HT-29 (cell line): ENCODE results near the gene SPOCD1. TPM values are rescaled to one million over a fixed set of nuclear protein-coding genes. Genes with fewer than 3 reads are reported as not detected.

Experiments
- DNase-seq: peaks from one replicate; pipeline ENCODE4 v3.0.0-alpha.2; 2015; ENCODE audit warnings: low spot score
- total RNA-seq: library from RNA; depleted of rRNA; stranded (reverse); fragments of >200 nt; shearing (Covaris generic); gene quantifications from 2 replicates; pipeline ENCODE4 v1.2.3, GENCODE V29; 2014

The SPOCD1 gene
- total RNA-seq, 1 experiment from 2014 or later, result 0.20 TPM

DNA sequence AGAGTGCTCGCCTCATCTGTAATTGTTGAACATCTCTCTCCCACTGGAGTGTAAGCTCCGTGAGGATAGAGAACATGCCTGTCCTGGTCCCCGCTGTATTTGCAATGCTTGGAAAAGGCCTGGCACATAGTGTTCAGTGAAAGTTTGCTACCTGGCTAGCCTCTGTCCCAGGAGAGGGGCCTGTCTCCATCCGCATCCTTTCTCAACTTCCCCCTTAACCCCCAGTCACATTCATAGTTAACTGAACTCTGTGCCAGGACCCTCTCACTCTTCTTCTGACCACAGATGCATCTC, 15.2 kb downstream of the SPOCD1 start:
- DNase-seq, result no peak

DNA sequence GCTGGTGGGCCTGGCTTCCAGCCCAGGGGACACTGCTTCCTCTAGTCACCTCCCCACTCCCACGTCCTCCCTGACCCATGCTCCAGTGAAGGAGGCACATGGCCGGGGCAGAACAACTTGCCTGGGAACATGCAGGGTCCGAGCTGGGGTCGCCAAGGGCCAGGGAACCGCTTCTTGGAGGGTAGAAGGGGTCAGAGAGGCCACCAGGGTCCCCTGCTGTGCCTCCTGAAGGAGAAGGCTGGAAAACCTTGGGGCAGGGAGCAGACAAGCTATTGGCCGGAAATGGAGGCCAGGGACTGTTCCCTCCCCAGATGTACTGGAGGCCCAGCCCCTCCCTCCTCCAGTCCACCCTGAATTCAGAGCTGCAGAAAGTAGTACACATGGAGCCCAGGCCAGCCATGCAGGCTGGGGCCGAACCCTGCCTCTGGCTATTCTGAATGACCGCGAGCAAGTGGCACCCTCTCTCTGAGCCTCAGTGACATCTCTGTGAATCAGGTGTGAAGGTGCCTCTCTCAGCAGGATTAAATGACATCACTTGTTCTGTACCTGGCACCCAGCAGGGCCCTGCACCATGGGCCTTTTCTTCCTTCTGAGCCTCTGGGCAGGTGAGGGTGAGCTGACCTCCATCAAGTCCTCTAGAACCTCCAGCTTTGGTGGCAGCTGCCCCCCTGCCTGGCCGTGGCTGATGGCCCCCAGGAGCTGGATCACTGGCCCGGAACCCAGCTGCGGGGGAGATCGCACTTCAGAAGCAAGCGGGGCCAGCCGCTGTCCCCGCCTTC, 15.7 kb downstream of the SPOCD1 start:
- DNase-seq, result no peak

DNA sequence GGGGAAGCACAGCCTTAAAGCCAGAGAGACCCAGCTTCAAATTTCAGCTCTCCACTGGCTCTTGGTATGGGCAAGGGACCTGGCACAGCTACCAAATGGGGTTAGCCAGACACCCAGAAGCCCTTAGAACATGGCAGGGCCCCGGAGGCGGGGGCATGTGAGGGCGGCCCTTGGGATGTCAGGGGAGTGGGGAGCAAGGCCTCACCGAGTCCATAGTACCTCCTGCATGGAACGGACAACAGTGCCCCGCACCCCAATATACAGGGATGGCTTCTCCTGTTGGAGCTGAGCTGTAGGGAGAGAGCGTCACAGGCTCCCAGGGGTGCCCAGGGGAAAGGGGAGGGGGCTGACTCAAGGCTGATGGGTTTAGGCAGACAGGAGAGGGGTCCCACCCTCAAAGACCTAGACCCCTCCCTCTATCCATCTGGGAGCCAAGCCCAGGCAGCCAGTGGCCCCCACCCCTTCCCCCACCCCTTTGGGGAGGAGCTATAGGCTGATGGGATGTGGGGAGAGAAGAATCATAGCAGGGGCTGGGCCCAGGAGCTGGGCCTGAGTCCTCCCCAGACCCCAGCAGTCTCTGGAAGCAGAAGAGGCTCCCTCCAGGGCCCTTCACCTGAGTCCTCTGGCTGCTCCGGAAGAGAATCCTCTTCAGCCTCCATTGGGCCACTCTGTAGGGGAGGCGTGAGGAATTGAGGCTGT, 16.5 kb downstream of the SPOCD1 start:
- no peak for DNase-seq

DNA sequence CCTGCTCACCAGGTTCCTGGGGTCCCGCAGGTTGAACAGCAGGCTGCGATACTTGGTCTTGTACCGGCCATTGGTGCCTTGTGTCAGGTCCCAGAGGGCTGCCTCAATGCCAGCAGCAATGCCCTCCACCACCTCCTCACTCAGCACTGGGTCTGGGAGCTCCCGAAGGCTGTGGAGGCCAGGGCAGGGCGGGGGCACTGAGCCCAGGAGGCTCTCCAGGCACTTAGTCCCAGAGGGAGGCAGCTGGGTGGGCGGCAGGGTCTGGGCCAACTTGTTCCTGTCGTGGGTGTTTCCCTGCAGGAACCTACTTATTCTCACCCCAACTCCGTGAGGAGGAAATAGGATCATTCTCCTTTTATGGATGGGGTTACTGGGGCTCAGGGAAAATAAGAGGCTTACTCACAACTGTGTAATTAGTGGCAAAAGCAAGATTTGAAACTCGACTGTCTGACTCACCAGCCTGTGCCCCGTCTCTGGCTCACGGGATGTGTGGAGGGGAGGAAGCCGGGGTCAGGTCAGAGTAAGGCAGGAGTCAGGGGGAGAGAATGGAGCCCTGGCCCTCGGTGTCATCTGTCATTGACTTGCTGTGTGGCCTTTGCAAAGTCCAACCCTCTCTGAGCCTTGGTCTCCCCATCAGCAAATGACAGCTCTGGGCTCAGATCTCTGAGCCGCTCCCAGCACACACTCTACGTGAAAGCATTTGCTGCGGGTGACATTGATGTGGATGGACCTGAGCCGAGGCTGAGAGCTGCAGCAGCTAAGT, 17.2 kb downstream of the SPOCD1 start:
- no peak for DNase-seq

DNA sequence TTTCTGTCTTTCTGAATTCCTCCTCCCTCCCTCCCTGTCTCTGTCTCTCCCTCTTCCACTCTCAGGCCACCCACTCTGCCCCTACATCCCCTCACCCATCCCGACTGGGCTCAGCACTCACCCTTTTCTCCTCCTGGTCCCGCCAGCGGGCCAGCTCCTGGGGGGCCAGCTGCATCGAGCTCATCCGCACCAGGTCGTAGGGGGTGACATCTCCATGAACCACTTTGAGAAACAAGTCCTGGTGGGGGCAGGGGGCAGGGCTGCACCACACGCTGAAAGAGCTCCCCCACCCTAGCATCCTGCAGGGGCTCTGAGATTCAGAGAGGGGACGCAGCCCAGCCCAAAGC, 17.8 kb downstream of the SPOCD1 start:
- DNase-seq, result no peak

DNA sequence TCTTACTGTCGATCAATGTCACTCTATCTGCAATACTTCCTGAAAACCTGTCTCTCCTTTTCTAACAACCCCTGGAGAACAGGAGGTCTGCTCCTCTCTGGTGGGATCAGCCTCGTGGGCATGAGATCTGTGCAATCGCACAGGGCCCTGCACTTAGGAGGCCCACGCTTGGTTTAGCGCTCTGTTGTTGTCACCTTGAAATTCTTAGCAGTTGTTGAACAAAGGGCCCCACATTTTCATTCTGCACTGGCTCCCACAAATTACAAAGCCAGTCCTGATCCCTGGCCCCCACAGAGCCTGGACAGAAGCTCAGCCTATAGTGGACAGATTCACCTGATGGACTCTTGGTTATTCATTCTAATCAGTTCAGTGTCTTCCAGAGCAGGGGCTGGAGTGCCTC, 18.6 kb downstream of the SPOCD1 start:
- DNase-seq, result no peak

DNA sequence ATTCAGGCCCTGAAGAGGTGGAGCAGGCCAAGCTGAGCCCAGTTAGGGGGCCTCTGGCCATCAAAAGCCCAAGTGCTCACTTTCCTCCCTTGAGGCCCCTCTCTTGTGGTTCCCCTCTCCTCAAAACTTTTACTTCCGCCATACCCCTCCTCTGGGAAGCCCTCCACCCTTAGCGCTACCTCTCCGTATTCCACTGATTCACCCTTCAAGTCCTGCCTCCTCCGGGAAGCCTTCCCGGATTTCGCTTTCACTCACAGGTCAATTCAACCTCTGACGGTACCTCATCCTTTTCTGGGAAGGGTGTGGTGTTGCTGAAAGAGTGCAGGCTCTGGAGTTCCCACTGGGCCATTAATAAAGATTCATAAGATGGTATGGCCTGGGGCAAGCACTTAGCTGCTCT, 19.1 kb downstream of the SPOCD1 start:
- no peak for DNase-seq

DNA sequence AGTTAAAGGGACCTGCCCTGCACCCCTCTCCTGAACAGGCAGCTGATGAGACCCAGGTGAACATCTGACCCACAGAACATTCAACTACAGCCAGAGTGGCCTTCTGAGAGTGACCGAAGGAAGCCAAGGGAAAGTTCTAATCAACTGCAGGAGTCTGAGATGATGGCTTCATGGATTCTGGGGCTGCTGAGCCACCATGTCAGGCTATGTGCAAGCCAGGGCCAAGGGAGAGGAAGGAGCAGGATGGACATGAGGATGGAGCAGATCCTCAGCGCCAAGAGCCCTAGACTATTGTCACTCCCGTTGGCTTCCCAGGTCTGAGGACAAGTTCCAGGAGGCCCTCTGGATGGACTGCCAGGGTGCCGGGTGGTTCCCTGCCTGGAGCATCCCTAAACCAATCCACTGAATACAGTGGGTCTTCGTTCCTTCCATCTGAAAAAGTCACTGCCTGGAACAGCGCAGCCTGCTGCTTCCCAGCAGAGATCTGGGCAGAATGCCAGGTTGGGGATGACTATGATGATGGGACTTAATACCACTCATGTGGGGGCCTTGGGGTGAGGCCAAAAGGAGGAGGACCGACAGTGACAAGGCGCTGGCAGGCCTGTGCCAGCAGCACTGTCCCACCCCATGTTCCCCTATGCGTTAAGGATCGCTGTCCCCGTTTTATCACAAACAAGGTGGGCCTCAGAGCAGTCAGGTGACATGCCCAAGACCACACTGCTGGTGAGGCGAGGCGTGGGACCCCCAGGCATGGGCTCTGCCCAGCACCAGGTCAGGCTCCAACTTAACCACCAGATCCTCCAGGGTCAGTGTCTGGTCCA, 19.8 kb downstream of the SPOCD1 start:
- no peak for DNase-seq

DNA sequence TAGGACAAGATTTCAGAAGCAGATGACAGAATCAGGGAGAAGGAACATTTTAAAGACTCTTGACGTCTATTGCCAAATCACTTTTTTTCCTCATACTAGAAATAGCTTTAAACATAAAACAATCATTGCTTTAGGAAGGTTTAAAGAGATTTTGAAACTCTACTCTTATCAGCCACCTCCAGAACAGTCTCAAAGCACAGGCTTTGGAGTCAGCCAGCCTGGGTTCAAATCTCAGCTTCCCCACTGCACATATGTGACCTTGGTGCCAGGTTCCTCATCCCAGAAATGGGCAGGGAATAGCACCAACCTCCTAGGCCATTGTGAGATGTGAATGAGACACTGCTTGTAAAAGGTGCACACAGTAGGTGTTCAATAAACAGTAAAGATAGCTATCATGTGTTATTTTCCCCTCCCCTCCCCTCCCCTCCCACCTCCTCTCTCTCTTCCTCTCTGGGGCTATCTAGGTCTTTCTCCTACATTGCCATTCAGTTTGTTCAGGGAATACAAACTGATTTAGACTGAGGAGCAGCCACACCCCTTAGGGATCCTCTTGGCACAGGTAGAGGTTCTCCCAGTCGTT, 20.6 kb downstream of the SPOCD1 start:
- no peak for DNase-seq

DNA sequence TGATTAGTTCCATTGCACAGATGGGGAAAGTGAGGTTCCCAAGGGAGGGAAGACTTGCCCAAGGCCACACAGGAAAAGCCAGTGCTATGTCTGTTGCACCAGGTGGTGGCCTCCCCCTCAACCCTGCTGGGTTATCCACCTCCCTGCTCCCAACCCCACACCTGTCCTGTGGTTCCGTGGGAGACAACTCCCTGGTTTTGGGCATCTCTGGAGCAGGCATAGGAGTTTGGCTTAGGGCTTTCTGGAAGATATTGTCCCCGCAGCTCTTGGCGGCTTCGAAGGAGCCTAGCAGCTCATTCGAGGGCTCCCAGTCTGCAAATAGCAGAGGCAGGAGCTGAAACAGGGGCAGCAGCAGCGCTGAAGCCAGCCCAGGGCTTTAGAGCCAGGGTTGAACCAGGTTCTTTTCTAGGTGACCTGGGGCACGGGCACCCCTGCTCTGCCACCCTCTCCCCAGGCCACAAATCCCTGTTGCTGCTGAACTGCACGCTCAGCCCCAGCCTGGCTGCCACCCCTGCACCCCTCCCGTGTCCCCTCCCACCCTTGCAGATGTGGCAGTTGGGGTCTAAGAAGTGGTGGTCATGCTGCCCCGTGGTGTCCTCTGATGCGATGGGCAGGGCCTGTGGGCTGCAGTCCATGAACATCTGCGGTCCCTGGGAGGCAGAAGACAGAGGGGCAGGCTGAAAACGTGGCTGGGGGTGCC, 22.1 kb downstream of the SPOCD1 start:
- DNase-seq, result no peak

DNA sequence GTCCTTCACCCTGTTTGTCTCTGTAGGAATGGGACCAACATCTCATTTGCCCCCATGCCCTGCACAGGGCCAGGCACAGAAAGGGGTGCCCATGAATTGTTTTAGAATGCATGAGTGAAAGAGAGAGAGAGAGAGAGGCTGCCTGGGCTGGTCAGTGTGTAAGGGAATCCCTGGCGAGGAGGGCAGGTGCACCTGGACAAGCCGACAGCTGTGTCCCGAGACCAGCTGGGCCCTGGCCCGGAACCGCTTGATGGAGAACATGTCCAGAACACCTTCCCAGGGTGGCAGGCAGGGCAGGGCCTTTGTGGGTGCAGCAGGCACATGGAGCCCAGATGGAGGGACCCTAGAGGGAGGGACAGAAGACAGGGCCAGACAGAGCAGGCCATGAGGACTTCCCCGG, 22.7 kb downstream of the SPOCD1 start:
- DNase-seq, result no peak

DNA sequence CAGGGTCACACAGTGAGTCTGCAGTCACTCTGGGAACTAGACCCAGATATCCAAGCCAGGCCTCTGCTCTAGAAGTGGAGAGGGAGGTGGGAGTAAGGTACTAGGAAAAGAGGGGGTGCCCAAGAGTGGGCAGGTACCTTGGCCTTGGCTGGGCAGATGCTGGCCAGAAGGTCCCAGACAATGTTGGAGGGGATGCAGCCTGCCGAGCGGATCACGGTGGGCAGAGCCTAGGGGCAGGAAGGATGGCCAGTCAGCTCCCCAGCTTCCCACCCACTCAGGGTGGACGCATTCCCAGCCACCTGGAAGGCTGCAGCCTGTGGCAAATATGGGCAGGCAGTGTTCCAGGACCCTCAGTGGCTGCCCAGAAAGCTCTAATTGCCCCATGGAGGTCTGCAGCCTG, 23.3 kb downstream of the SPOCD1 start:
- DNase-seq, result no peak

DNA sequence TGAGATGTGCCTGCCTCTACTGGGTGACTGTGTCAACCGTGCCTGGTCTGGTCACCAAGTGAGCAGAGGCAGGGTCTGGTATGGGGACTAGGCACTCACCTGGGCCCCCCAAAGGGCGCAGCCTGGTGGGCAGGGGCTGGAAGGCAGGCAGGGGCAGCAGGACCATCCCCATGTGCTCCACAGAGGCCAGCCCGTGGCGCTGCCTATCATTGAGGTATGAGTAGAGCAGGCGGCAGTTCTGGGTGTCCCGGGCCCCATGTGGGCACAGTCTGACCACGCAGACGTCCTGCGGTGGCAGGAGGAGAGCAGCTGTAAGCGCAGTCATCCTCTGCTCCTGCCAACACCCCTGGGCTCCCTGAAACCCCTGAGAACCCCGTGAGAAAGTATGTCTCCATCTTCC, 23.7 kb downstream of the SPOCD1 start:
- no peak for DNase-seq

DNA sequence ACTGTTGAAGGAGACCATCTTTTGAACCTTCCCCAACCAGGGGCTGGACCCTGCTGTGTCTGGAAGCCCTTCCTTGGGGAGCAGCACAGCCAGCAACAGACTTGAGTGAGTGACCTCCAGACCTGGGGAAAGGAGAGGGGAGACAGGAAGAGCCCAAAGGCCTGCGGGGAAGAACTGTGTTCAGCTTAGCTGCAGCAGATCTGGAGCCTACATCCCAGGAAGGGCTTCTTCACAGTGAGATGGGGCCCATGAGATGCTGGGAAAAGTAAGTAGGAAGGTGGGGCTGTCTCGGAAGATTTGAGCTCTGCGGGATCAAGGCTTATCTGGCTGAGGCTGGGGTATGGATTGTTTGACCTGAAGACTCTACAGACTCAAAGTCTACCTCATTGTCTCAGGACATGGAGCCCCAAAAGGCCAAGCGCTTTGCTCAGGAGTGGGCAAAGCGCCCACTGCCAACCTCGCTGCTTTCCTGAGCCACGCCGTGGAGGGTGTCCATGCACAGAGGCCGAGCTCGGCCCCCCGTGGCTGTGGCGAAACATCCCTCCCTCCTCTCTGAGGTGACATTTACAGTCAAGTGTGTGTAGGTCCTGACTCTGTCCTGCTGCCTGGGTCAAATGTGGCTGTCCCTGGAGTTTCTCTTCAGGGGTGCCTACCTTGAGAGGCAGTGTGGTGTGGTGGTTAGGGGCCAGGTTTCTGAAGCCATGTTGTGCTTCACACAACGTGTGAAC, 24.5 kb downstream of the SPOCD1 start:
- DNase-seq, result no peak

DNA sequence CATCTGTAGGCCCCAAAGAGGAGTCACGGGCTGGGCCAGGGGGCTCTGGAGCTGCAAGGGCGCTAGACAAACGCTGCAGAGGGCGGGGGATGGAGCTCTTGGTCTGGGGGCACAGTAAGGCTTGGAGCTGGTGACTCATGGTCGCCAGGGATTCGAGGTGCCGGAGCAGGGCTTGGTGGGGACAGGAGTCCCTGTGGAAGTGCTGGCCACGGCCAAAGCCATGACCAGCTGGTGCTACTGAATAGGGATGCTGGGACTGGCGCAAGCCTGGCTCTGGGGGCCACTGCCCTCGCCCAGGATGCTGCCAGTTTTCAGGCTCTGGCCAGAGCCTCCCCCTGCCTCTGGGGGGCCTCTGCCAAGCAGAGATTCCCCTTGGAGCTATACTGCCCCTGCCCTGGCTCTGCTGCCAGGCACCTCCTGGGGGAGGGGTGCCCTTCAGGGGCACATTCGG, 25.2 kb downstream of the SPOCD1 start:
- DNase-seq, result no peak

DNA sequence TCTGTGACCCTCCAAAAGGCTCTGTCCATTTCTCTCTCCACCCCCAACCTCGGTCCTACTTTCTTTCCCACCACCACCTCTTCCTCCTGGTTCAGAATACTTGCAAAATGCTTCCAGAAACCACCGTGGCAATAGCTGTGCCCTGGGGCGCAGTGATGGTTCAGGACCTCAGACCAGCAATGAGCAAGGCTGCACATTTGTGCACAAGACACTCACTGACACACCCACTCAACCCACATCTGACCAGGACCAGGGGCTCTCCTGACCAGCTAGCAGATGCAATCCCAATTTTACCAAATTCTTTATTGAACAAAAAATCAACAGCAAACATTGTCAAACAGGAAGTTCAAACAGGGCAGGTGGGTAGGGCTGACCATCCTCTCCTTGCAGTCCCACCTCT, 25.7 kb downstream of the SPOCD1 start:
- DNase-seq, result no peak

DNA sequence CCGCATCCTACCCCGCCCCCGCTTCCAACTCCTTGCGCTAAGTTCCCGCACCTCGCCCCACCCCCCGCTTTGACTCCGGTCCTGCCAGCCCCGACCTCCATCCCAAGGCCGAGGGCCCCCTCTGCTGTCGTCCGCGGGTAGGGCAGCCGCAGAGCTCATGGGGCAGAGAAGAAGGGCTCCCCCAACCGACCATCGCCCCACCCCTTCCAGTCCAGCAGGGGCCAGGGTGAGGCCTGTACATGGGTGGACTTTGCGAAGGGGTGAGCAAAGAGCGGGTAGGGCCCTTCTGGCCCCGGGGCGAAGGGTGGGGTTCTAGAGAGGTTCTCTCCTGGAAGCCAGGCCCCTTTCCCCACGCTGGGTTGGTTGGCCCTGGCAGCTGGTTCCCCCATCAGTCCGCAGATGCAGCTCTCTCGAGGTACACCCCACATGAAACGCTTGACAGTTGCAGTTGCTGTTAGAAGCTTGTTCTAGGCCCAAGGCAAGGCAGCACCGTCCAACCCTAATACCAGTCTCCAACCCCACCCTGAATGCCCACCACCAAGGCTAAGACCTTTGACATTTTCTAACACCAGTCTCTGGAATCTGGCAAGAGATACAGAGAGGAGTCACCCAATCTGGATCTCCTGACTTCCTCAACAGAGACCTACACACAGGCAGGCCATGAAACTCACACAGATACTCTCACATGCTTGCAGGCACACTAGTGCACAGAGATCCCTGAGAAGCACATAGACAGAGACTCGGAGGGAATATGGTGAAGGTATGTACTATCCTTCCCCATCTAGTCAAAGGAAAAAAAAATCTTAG, 26.4 kb downstream of the SPOCD1 start:
- peak; percentile 93 for DNase-seq

DNA sequence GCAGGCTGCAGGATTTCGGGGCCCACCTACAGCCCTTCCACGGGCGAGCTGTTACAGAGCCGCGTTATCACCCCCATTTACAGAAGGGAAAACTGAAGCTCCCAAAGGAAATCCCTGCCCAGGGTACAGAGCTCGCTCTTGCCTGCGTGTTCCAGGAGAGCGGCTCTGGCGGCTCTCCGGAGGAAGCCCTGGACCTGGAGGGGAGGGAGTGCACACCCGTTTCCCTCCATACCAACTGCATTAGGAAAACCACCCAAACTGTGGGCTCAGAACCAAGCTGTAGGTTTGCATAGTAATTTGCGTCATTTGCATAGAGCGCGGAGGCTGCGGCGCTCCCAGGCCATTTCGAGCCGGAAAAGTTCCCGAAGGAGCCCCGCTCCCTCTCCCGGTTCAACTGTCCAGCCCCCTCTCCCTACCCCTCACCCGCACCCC, 27.0 kb downstream of the SPOCD1 start:
- DNase-seq, result peak; percentile 62

DNA sequence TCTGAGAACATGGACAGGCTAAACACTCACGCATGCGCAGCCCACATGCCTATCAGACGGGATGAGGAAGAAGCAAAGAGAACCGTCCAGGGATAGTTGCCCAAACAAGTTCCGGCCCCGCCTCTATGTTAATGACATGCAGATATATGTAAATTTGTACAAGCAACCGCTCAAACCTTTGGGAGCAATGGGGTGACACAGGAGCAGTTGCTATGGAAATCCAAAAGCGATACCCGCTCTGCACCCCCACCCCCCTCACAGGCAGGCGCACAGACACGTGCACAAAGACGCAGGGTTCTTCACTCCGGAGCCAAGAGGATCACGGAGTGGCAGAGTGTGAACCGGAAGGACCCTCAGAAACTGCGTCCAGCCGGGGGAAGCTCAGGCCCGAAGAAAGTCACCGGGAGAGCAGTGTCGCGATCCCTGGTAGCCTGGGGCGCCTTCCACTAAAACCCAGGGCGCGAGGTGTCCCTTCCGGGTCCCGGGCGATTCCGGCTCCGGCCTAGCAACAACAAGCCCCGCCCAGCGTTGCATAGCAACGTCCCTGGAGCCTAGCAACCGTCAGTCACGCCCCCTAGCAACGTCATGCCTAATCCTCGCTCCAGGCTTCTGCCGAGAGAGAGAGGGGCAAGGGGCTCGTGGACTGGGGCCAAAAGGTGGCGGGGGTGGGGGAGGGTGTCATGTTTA, 27.5 kb downstream of the SPOCD1 start:
- peak; percentile 95 for DNase-seq
